Osteoblast (primary cell): ENCODE data around the gene ABCB8. TPM values are rescaled to one million over a fixed set of nuclear protein-coding genes. Genes with fewer than 3 reads are reported as not detected.

Source experiments
- DNase-seq: peaks from one replicate; pipeline ENCODE4 v3.0.0; 2011; ENCODE audit warnings: low spot score, mixed read lengths; ENCODE audit not compliant: insufficient read length; ENCODE audit errors: missing footprints
- H2AFZ ChIP-seq: 2 replicates; pipeline ENCODE4 v1.6.0; 2011; ENCODE audit warnings: mild to moderate bottlenecking, low read length
- H3K27ac ChIP-seq: 2 replicates; pipeline ENCODE4 v1.5.1; 2011; ENCODE audit warnings: mild to moderate bottlenecking, low read depth, low read length, moderate library complexity
- H3K27me3 ChIP-seq: 2 replicates; pipeline ENCODE4 v1.6.0; 2012; ENCODE audit warnings: mild to moderate bottlenecking, control low read depth, inconsistent platforms, low read length, moderate library complexity; ENCODE audit not compliant: insufficient read depth
- H3K36me3 ChIP-seq: 2 replicates; pipeline ENCODE4 v1.5.1; 2011; ENCODE audit warnings: mild to moderate bottlenecking, low read length, control low read depth, moderate library complexity; ENCODE audit not compliant: insufficient read depth
- H3K4me1 ChIP-seq: 2 replicates; pipeline ENCODE4 v1.5.1; 2011; ENCODE audit warnings: mild to moderate bottlenecking, low read length, control low read depth, moderate library complexity; ENCODE audit not compliant: insufficient read depth
- H3K4me2 ChIP-seq: 2 replicates; pipeline ENCODE4 v1.6.0; 2011; ENCODE audit warnings: mild to moderate bottlenecking, low read length; ENCODE audit not compliant: insufficient read depth
- H3K4me3 ChIP-seq: fragments of 200-600 bp; sonication (generic); 3 replicates; pipeline ENCODE4 v1.5.1; 2012; ENCODE audit warnings: mild to moderate bottlenecking, low read length, inconsistent platforms; ENCODE audit not compliant: insufficient read depth
- H3K79me2 ChIP-seq: 2 replicates; pipeline ENCODE4 v1.6.0; 2012; ENCODE audit warnings: mild to moderate bottlenecking, low read length, control low read depth, inconsistent platforms; ENCODE audit not compliant: insufficient read depth
- H3K9me3 ChIP-seq: 2 replicates; pipeline ENCODE4 v1.5.1; 2011; ENCODE audit warnings: low read depth, low read length, control low read depth
- H4K20me1 ChIP-seq: 2 replicates; pipeline ENCODE4 v1.6.0; 2012; ENCODE audit warnings: mild to moderate bottlenecking, low read length, control low read depth; ENCODE audit not compliant: insufficient read depth
- total RNA-seq: library from RNA; depleted of rRNA; stranded (reverse); fragments of >200 nt; gene quantifications from 2 replicates; pipeline ENCODE4 v1.2.3, GENCODE V29; 2012
- TF ChIP-seq, protein P1 (sequence below): IDR thresholded peaks from 2 replicates; pipeline ENCODE4 v1.5.1; 2011; ENCODE audit warnings: mild to moderate bottlenecking, low read depth, low read length, moderate library complexity; ENCODE audit errors: extremely low read depth

ABCB8 gene
- total RNA-seq, 1 donor: 32.6 TPM

DNA sequence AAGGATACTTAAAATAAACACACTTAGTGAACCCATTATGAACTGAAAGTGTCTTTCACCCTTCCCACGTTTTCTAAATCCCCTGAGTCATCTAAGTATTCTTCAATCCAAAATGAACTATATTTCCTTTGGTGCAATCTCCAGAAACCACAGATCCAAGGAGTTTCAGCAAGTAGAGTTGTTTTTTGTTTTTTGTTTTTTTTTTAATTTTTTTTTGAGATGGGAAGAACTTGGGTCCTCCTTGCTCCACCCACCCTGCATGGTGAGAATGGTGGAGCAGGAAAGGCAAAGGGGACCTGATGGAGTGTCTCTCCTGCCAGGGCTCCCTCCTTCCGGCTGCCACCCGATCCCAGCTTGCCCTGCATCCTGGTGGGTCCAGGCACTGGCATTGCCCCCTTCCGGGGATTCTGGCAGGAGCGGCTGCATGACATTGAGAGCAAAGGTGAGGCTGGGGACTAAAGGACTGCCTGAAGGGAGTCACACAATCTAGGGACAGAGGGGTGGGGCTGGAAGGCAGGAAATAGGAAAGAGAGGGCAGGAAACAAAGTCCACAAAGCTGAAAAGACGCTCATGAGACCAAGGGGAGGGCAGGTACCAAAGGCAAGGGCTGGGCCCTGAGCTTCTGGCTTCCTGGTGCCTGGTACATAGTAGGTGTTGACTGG lies 16.1 kb upstream of the ABCB8 start:
- Histone ChIP-seq H3K27me3 (peaks cover 6% of the 10 kb centered on the region), H3K4me2 (no peak overlapping the region), H4K20me1 (no peaks in the 10 kb centered on the region), H3K36me3 (no peaks in the 10 kb centered on the region), H3K79me2 (no peaks in the 10 kb centered on the region), H3K4me3 (no peak overlapping the region), H3K4me1 (peaks cover 9% of the 10 kb centered on the region), H2AFZ (no peak overlapping the region), H3K27ac (no peak overlapping the region), H3K9me3 (no peaks in the 10 kb centered on the region)
- TF ChIP-seq, protein P1, sequence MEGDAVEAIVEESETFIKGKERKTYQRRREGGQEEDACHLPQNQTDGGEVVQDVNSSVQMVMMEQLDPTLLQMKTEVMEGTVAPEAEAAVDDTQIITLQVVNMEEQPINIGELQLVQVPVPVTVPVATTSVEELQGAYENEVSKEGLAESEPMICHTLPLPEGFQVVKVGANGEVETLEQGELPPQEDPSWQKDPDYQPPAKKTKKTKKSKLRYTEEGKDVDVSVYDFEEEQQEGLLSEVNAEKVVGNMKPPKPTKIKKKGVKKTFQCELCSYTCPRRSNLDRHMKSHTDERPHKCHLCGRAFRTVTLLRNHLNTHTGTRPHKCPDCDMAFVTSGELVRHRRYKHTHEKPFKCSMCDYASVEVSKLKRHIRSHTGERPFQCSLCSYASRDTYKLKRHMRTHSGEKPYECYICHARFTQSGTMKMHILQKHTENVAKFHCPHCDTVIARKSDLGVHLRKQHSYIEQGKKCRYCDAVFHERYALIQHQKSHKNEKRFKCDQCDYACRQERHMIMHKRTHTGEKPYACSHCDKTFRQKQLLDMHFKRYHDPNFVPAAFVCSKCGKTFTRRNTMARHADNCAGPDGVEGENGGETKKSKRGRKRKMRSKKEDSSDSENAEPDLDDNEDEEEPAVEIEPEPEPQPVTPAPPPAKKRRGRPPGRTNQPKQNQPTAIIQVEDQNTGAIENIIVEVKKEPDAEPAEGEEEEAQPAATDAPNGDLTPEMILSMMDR: no peak
- peak; percentile 77 for DNase-seq

DNA sequence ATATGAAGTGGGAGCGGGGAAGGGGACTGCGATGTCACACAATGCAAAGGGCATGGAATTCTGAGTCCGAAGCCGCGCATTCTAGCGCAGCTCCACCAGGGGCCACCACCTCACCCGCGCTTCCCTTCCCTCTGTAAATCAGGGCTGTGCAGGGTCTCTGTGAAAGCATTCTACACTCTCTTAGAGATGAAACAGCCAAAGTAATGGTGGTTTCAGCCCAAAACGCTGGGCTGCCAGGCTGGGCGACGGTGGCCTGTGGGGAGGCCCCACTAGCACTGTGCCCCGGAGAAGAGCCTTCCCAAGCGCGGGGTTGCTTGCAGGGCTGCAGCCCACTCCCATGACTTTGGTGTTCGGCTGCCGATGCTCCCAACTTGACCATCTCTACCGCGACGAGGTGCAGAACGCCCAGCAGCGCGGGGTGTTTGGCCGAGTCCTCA lies 15.3 kb upstream of the ABCB8 start:
- H3K4me2 ChIP-seq: peak overlapping the region; percentile 19
- peak; percentile 93 for DNase-seq
- no peaks in the 10 kb centered on the region for H3K9me3 ChIP-seq
- peak overlapping the region; percentile 15 for H3K4me3 ChIP-seq
- H3K27me3 ChIP-seq: peaks cover 12% of the 10 kb centered on the region
- no peaks in the 10 kb centered on the region for H3K36me3 ChIP-seq
- peaks cover 9% of the 10 kb centered on the region for H3K4me1 ChIP-seq
- H3K27ac ChIP-seq: no peak overlapping the region
- TF ChIP-seq, protein P1: peak; percentile 57
- no peaks in the 10 kb centered on the region for H3K79me2 ChIP-seq
- no peaks in the 10 kb centered on the region for H4K20me1 ChIP-seq
- peak overlapping the region; percentile 31 for H2AFZ ChIP-seq

GRCh38 chr7:151013356-151013732 lies 14.9 kb upstream of the ABCB8 start:
- TF ChIP-seq, protein P1: no peak
- peaks cover 15% of the 10 kb centered on the region for H3K27me3 ChIP-seq
- H3K4me2 ChIP-seq: peak overlapping the region; percentile 82
- peak; percentile 81 for DNase-seq
- H3K27ac ChIP-seq: no peak overlapping the region
- peak overlapping the region; percentile 69 for H3K4me3 ChIP-seq
- H2AFZ ChIP-seq: no peak overlapping the region
- no peaks in the 10 kb centered on the region for H3K79me2 ChIP-seq
- peaks cover 9% of the 10 kb centered on the region for H3K4me1 ChIP-seq
- no peaks in the 10 kb centered on the region for H3K36me3 ChIP-seq
- H3K9me3 ChIP-seq: no peaks in the 10 kb centered on the region
- no peaks in the 10 kb centered on the region for H4K20me1 ChIP-seq

DNA sequence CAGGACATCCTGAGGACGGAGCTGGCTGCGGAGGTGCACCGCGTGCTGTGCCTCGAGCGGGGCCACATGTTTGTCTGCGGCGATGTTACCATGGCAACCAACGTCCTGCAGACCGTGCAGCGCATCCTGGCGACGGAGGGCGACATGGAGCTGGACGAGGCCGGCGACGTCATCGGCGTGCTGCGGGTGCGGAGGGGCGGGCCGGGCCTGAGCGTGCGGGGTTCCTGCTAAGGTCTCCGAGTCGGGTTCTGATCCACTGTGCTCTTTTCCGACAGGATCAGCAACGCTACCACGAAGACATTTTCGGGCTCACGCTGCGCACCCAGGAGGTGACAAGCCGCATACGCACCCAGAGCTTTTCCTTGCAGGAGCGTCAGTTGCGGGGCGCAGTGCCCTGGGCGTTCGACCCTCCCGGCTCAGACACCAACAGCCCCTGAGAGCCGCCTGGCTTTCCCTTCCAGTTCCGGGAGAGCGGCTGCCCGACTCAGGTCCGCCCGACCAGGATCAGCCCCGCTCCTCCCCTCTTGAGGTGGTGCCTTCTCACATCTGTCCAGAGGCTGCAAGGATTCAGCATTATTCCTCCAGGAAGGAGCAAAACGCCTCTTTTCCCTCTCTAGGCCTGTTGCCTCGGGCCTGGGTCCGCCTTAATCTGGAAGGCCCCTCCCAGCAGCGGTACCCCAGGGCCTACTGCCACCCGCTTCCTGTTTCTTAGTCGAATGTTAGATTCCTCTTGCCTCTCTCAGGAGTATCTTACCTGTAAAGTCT lies 14.3 kb upstream of the ABCB8 start:
- peak; percentile 97 for DNase-seq
- Histone ChIP-seq H3K79me2 (no peaks in the 10 kb centered on the region), H3K9me3 (no peaks in the 10 kb centered on the region), H2AFZ (peak overlapping the region; percentile 87), H3K4me1 (peaks cover 9% of the 10 kb centered on the region), H3K4me3 (peak overlapping the region; percentile 69), H3K4me2 (peak overlapping the region; percentile 82), H3K27me3 (peaks cover 20% of the 10 kb centered on the region), H3K27ac (no peak overlapping the region), H3K36me3 (no peaks in the 10 kb centered on the region), H4K20me1 (no peaks in the 10 kb centered on the region)
- TF ChIP-seq, protein P1: peak; percentile 11
